GM13977 (cell line): ENCODE results near the gene THSD7B.

Source experiments
- DNase-seq: peaks from one replicate; pipeline ENCODE4 v3.0.0; 2012; ENCODE audit warnings: low spot score
- CTCF ChIP-seq: IDR thresholded peaks from 2 replicates; pipeline ENCODE4 v1.5.1; 2012; ENCODE audit warnings: mild to moderate bottlenecking, control low read depth; ENCODE audit not compliant: insufficient read depth; ENCODE audit errors: extremely low read depth, missing control alignments
- in situ Hi-C: fragments of 300-500 bp; cut with MboI; formaldehyde crosslinking; loops from one replicate; pipeline ENCODE4 v1.12.0; 2022; ENCODE audit warnings: low sequenced_read_pairs, low pct_unique_long_range_greater_than_20kb, mixed read lengths, inconsistent platforms; ENCODE audit not compliant: unreplicated experiment

THSD7B gene

GRCh38 chr2:137659616-137660015 is 894.3 kb downstream of the THSD7B start:
- DNase-seq, result no peak
- peak; percentile 1 for TF ChIP-seq CTCF
- in situ Hi-C loops, result no loop called here

- DNase-seq, result no peak
- in situ Hi-C loops, result no loop called here
- no peak for TF ChIP-seq CTCF
Measured at GRCh38 chr2:137670111-137670510, 904.8 kb downstream of the THSD7B start.

- no peak for DNase-seq
- in situ Hi-C loops, result no loop called here
- TF ChIP-seq CTCF, result no peak
Measured at GRCh38 chr2:137672989-137673552, 907.7 kb downstream of the THSD7B start.

GRCh38 chr2:137674991-137675390 is 909.6 kb downstream of the THSD7B start:
- no peak for DNase-seq
- in situ Hi-C loops, result no loop called here
- no peak for TF ChIP-seq CTCF

- in situ Hi-C loops, result no loop called here
- no peak for TF ChIP-seq CTCF
Measured at GRCh38 chr2:137675584-137676327, 910.4 kb downstream of the THSD7B start.

GRCh38 chr2:137676346-137676745 is 911.0 kb downstream of the THSD7B start:
- no peak for DNase-seq
- in situ Hi-C loops, result no loop called here
- no peak for TF ChIP-seq CTCF

More at GRCh38 chr2:137675584-137676327, 910.4 kb downstream of the THSD7B start:
- DNase-seq, result no peak

GRCh38 chr2:137677466-137677865 is 912.1 kb downstream of the THSD7B start:
- TF ChIP-seq CTCF, result no peak
- DNase-seq, result no peak
- in situ Hi-C loops, result no loop called here
